Activated effector memory CD4-positive, alpha-beta T cell treated with Interleukin-2 at 50 U/mL for 16 hours (primary cell): ENCODE measurements around the gene TTC28.
A peak's percentile ranks its signal among the peaks of the same experiment; 100 is the strongest.

ENCODE experiments used
- DNase-seq: peaks from one replicate; pipeline ENCODE4 v3.0.0-alpha.2; 2020

The TTC28 gene

DNA sequence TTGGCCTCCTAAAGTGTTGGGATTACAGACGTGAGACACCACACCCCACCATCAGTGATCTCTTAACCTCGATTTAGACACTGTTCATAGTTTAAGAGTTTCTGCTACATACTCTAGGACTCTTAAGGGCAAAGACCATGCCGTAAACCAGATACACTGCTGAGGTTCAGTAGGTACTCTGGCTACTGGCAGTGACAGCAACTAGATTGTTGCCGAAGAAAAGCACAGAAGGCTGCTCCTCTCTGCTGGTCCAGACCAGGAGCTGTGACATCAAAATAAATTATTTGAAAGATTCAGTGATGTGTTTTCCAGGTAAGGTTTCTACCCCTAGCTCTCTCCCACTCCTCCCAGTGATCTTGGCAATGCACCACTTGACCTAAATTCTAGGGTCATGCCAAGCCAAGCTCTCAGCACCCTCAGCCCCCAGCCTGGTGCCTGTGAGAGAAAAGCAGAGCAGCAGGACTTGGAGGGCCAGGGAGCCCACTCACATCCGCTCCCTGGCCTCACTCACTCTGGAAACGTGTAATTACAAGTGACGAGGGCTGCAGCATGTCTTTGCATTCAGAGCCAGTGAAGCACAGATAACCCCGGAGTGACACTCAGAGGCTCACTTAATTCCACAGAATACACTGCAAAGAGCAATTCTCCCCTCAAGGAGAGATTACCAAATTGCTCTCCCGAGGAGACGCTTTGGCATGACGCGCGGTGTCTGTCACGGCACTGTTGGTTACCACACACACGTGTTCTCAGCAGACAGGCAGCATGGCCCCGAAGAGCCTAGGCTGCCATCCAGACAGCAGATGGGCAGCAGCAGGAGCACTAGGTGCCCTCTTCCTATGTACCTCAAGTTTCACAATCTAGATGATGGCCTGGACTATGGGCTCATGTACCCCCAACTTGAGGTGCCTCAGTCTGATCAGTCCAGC, 663.7 kb downstream of the TTC28 start:
- no peak for DNase-seq

DNA sequence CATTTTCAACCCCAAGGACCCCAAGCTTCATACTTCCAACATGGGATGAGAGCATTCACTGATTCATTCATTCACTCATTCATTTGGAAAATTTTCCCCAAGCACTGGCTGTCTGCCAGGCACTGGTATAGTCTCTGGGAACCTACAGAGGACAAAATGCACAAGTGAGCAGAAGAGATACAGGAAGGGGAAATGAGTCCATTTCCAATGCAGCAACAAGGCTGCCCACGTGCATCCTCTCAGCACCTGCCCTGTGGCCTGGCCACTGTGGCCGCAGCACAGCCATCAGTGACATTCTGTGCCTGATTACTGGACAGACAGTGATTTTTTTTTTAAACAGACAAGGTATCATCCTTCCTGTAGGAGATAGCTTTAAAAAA, 664.6 kb downstream of the TTC28 start:
- no peak for DNase-seq

DNA sequence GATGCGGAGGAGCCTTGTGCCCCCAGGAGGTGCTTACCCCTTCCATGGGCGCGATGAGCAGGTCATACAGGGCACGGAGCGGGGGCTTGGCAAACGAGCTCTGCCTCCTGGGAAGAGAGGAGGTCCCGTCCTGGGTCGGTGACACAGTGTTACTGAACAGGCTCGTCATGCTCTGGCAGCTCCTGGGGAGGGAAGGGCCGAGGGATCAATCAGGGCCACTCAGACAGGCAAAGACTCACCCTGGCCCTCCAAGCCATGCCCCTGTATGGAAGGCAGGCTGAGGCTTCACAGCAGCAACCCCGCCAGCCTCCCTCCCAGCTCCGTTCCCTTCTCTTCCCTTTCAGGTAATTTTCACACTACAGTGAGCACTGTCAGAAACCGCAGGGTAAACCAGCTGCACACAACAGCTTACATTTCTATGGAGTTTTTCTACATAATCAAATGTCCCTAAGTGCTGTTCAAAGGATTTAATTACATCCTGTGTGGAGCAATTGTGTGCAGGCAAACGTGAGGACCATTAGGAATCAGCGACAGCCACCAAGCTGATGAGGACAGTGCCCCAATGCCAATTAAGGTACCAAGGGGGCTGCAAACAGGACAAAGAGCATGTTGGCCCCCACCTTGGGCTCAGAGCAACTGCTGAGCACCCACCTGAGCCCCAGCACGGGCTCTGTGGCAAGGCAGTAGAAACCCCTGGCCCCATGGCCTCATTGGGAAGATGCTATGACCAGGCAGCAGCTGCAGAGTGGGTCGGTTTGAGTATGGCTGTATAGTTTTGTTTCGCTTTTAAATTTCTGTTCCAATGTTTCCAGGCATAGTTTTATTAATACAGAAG, 665.2 kb downstream of the TTC28 start:
- DNase-seq: no peak

DNA sequence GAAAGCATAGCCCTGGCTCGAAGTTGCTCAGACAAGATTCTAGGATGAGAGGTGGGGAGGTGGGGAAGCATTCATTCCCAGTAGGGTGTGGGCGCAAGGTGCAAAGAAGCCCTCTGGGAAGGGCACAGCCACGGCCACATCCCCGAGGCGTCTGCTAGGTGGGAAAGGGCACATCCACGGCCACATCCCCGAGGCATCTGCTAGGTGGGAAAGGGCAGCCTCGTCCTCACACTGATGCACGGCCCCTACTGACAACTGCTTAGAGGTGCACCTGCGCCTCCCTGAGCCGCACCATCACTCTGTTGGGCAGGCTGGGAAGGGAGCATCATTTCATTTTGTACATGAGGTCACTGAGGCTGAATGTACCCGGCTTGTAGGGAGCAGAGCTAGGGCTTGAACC, 666.0 kb downstream of the TTC28 start:
- no peak for DNase-seq

DNA sequence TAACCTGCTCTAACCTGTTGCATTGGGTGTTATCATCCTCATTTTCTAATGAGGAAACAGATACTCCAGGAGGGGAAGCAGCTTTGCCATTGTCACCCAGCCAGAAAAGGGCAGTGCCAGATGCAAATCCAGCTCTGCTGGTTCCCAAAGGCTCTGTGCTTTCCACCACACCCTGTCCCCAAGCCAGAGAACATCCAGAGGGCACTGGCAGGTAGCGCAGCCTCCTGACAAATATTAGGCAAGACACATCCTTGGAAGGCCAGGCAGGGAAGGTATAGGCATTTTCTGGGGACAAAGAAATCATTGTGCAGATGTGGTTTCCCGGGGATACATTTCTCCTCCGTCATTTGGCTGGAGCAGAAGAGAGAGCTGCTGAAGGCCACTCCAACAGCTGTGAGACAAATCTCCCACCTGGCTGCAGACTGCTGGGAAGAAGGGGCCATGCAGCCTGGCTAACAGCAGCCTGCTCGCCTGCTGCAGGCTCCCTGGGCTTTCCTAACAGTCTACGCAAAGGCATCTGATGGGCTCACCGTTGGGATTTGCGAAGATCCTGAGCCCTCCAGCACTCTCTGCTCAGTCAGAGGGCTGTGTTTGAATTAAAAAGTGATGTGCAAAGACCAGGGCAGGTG, 666.7 kb downstream of the TTC28 start:
- no peak for DNase-seq

DNA sequence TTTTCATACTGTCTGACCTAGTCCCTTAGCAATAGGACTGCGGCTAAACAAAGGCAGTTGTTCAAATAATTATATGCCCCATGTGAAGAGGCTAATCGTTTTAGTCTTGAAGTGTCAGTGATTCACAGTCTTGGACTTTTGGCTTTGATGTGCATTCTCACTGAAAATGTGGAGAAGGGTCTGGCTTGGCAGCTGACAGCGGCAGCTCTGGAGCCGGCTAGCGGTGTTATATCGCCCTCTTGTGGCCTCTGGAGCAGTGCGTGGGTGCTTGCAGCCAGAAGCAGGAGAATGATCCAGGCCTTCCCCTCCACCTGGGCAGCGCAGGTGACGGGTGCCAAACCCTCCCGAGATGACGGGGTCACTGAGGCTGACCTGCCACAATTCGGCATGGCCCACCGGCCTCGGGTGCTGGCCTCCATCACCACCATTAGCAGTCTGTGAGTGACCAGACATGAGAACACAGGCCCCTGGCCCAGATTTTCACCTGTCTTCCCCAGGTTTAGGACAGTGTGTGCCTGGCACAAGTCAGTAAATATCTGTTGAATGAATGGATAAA, 670.3 kb downstream of the TTC28 start:
- DNase-seq: peak; percentile 50

DNA sequence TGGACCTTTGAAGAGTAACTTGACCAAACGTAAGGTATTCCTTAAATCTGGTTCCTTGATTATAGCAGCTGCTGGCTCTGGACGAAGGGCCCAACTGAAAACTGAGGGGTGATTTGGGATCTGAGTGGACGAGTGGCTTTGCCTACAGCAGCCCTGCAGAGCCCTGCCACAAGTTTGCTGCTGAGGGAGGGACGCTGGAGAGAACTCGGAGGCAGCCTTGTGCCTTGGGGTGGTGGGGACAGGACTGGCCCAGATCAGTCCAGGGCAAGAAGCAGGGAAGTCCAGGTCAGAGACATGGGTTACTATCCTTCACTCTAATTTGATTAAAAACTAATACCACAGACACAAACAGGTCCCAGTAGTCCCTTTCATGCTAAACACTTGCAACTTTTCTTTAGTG, 671.0 kb downstream of the TTC28 start:
- no peak for DNase-seq

DNA sequence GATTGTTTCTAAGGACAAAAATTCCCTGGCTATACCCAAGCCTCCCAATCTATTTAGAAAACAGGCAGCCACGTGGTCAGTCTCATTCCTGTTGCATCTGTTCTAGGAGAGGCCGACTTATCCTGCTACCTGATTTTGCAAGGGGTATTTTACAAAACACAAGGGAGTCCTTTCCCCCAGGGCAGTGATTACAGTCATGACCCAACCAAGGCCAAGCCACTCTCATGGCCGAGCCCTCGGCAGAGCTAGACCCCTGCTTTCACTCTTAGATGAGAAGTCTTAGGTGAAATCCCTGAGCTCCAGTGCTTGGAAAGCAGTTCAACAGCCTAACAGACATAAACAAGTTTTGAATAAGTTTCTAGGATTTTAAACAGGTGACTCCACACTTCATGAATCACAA, 671.6 kb downstream of the TTC28 start:
- DNase-seq: no peak

DNA sequence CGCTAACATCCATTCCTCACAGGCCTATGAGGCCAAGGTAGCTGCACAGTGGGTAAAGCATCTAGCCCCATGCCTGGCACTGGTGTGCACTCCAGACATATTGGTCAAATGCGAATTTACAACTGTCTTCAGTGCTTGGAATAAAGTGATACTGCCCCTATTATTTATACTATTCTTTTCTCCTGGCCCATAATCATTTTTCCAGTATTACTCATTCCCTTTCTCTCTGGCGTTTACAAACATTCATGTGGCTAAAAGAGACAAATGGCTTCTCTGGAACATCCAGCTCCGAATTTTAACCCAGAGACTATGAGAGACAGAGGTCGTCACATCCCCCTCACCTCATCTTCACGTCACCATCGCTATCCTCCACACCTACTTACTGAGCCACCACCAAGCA, 673.4 kb downstream of the TTC28 start:
- DNase-seq: no peak

DNA sequence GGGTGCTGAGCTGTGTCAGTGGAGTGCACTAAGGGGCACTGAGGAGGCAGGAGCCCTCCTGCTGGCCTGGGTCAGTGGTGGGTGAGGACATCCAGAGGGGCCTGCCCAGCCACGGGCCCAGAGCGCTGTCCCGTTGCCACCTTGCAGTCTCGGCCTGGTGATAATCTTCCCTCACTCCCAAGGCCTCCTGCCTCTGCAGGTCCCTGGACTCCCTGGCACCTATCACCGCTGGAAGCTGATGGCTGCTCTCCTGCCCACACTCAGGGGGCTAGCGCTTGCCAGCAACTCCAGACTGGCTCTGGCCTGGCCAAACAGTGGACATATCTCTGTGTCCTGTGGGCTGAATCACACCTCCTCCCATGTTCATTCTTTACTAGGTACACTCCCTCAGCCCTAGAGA, 674.1 kb downstream of the TTC28 start:
- no peak for DNase-seq

DNA sequence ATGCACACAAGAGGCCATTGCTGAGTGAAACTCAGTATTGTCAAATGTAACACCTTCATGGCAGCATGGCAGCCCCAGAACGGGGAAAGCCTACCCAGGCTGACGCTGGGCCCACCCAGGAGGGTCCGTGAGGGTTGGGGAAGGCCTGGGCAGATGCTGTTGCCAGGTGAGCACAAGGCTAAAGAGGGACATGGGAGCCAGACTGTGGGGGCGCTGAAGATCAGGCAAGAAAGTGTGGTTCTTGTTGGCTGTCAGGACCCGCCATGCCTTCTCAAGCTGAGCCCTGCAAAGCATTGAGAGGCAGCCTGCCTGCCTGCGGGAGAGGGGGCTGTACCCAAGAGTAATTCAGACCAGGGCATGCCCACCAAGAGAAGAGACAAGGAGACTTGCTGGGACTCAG, 675.6 kb downstream of the TTC28 start:
- no peak for DNase-seq

DNA sequence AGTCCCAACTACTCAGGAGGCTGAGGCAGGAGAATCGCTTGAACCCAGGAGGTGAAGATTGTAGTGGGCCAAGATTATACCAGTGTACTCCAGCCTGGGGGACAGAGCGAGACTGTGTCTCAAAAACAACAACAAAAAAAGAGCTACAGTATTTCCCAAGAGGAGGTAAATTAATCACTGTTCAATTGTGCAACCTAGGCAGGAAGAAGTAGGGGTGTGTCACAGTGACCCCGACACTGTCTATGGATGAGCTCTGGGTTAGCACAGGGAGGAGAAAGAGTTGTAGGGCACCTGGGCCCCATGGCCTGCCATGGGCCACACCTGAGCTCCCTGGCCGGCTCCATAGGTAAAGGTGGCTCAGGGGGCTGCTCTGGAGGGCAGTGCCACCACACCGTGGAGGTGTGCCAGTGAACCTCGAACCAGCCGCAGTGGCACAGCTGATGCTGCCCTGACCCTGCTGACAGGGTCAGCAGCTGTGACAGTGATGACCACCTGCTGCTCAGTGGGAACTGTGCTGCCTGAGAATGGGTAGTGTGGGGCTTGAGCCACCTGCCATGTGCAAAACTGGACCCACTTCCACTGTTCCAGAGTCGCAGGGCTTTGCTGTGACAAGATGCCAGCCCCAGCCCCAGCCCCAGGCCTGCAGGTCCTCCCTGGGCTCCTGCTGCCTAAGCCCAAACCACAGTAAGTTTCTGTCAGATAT, 676.6 kb downstream of the TTC28 start:
- no peak for DNase-seq

DNA sequence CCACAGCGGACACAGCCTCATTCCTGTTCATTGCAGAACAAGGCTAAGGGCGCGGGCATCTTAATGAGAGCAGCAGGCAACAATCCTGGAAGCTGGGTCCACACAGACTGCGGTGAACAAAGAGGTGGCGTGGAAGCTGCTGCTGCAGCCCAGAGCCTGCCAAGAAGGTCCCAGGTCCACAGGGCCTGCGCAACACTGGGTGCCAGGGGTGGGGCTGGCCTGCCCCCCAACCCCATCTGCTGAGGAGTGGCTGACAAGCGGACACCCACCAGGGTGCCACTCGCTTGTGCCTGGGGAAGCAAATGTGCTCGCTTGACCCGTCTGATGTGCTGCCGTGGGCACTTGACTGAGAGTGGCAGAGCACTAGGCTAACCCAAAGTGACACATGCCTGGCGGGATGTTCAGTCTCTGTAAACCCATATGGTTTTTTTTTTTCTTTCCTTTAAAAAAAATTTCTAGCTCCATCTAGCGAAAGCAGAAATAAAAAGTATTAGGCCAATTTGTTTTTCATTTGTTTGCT, 677.4 kb downstream of the TTC28 start:
- DNase-seq: no peak

DNA sequence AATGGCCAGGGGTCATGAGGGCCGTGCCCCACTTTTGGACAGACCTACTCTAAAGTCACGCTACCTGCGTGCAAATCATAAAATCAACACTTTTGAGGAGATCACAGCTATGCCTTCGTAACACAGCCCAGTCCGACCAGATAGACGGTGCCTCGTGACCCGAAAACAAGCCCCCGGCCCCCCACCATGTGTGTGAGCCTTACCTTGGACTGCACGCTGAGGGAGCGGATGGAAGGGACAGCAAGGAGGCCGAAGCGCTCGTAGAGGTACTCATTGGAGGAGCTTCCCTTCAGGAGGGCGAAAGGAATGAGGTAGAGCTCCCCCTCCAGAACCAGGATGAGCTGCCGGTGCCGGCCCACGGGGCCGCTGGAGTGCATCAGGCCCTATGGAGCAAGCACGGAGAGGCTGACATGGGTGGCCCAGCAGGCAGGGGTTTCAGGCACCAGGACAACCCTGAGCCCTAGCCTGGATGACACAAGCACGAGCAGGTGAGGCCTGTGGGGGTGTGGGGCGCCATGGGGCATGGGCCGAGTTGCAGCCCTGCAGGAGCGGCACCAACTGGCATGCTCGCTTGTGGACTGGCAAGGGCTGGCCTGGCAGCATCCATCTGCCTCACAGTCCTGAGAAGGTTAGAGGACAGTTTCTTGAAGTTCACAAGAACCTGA, 678.3 kb downstream of the TTC28 start:
- DNase-seq: no peak

DNA sequence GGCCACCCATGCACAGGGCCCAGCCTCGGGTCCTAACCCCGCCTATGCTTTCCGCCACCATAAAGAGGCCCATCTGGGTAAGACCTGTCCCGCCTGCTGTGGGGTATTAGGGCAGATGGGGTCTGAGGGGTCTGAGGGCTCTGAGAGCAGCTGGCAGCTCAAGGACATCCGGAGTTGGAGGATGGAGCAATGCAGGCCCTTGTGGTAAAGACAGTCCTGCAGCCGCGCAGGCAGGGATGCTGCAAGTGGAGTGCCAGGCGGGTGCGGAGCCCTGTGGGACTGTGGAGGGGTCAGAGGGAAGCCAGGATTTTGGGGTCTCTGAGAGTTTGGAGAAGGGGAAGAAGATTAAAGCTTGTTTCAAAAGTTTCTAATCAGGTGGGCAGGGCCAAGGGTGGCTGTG, 679.3 kb downstream of the TTC28 start:
- DNase-seq: no peak

DNA sequence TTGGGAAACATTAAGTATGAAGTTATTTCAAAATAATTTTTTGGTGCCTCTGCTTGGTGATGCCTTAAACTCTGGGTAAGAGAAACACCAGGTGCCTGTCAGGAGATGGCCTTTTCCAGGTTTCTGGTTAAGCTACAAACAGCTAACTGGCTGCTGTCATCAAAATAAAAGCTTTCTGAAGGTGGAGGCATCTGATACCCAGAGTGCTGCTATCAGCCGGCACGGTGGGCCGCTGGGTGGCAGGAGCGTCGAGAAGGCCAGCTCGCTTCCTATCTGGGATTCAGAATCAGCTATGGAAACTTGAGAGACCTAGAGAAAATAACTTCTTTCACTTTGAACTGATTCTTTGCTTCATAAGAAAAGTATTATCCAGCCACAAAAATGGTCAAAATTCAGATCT, 679.8 kb downstream of the TTC28 start:
- DNase-seq: no peak

DNA sequence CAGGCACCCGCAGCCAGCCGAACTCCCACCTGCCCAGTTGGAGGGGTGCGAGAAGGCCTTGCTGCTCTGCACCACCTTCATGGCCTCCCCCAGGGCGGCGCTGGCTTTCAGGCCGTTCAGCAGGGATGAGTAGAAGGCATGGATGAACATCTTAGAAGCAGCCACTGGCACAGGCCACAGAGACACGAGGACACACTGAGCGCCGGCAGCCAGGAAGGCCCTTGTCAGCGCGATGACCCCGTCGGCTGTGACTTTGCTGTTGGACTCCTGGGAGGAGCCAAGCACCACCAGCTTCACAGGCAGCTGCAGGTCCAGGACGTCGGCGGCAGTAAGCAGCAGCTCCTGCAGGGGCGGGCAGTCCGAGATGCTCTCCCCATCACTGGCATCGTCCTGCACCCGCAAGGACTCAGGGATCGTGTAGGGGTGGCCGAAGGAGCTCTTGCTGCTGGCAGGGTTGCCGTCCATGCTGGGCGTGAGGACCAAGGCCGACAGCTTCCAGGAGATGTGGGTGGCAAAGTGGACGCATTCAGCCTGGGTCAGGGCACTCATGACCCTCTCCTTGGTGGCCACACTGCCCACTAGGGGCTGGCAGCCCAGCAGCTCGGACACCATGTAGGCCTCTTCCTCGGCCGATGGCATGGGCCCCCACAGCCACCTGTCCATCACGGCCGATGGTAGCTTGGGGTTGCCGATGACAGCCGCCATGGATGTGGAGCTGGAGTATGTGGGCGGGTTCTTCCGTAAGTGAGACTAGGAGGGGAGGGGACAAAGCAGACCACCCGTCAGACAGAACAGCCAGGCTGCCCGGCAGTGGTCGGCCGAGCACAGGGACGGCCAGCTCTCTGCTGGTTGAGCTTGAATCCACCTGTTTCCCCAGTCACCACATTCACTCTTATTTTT, 680.9 kb downstream of the TTC28 start:
- no peak for DNase-seq

DNA sequence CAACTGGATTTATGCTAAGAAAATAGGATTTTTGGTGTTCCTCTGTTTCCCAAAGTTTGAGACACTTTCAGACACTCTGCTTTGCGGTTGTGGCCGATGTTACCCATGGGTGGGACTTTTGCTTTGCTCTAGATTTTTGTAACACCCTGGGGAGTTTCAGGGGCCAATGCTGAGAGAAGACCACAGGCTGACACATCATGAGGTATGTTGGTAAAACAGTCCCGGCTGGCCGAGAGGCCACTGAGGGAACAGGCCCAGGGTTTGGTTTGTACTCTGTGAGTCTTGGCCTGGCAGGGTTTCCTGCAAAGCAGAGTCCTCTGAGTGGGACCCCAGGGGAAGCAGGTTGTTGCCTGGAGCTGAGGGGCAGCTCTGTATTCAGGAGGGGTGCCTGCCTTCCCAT, 682.1 kb downstream of the TTC28 start:
- DNase-seq: no peak

DNA sequence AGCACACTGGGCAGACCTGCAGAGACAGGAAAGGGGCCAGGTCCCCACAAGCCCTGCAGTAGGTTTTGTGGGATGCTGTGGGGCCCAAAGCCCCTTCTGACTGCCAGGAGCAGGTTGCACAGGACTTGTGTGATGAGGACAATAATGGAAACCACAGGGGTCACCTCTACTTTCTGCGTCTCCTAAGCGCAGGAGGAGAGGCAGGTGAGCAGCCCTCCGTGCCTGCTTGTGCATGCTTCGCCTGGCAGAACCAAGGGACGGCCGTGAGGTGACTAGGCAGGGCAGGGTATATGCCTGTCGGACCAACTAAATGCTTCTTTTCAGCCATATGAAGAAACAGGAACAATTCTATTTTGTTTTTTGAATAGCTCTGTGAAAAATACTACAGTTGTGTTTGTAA, 682.7 kb downstream of the TTC28 start:
- DNase-seq: no peak

DNA sequence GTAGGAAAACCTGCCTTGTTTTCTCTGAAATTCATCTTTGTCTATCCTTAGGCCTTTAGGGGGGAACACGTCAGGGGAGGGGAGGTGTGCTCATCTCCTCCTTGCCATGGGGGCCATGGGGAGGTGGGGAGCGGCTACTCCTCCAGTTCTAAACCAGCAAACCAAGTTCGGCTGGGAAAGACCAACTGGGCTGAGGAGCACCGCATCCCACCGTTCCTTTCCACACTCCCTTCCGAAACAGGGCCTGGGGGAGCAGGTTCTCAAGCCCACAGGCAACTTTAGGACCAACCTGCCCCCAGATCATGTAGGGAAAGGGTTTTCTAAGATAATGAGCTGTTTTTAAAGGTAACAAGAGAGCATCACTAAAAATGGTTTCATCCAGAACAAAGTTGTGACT, 683.1 kb downstream of the TTC28 start:
- no peak for DNase-seq
